Inferior parietal cortex (tissue), 1 donor: ENCODE measurements around the gene RGS6.

ENCODE experiments used
- DNase-seq: peaks from one replicate; pipeline ENCODE4 v3.0.0-alpha.2; 2016; ENCODE audit errors: extremely low spot score

Gene RGS6

DNA sequence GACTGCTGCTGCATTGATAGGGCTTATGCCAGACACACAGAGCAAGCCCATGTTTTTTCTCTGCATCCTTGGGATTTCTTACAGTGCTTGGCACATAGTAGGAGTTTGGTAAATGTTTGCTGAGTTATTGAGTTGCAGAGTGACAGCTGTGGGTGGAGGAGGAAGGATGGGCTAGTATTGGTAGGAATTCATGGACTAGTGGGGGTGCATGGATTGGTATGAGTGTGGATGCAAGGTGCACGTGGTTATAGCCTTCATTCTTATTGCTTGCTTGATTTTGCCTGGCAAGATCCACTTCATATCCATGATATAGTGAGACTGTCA lies 11.4 kb downstream of the RGS6 start:
- DNase-seq = no peak

GRCh38 chr14:71947947-71948500 lies 15.8 kb downstream of the RGS6 start:
- DNase-seq = no peak

- no peak for DNase-seq
Measured at GRCh38 chr14:71952381-71953363, 20.4 kb downstream of the RGS6 start.

- DNase-seq = no peak
Measured at GRCh38 chr14:71956920-71957563, 24.8 kb downstream of the RGS6 start.

DNA sequence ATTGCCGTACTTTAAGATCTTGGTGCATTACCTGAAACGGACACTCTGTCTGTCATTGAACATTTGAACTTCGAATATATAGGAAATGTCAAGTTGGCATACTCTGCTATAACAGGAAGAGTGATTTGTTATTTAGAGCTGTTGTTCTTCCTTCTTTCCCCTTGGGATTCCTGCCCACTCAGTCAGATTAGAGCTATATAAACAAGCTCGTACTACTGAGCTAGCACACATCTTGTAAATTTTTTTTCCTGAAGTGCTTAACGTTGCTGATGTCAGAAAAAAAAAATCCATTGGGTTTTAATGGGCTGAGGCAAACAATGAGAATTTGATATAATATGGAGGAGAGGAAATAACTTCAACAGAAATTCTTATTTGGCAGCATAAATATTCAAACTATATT lies 26.8 kb downstream of the RGS6 start:
- DNase-seq = no peak

GRCh38 chr14:71960494-71961353 lies 28.5 kb downstream of the RGS6 start:
- DNase-seq = no peak

GRCh38 chr14:71961972-71962371 lies 29.7 kb downstream of the RGS6 start:
- DNase-seq = no peak

DNA sequence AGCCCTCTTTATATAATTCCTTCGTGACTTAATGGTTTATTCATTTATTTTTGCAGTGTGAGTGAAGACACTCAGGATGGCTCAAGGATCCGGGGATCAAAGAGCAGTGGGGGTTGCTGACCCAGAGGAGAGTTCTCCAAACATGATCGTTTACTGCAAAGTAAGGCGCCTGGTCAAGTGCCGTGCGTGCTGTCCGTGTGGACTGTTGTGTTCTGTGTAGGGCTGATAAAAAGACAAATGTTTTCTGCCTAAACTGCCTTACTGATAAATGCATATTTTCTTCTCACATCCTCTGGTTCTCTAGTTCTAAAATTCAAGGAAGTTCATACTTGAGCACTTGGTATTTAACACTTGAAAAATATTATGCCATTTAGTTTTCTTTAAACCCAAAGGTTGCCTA lies 32.5 kb downstream of the RGS6 start:
- no peak for DNase-seq

DNA sequence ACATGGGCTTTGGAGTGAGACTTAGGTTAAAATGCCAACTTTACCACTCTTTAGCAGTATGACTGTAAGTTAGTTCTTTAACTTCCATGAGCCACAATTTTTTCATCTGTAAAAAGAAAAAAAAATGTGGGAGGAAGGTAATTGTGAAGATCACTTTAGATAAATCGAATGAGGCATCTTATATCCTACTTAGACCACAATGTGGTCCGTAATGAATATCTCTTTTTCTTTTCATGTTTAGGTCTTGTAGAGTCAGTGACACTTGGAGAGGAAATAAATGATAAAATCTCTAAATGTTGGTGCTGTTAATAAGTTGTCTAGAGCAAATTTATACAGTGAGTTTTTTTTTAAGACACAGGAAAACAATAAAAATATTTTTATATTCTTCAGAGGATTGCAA lies 34.3 kb downstream of the RGS6 start:
- no peak for DNase-seq

DNA sequence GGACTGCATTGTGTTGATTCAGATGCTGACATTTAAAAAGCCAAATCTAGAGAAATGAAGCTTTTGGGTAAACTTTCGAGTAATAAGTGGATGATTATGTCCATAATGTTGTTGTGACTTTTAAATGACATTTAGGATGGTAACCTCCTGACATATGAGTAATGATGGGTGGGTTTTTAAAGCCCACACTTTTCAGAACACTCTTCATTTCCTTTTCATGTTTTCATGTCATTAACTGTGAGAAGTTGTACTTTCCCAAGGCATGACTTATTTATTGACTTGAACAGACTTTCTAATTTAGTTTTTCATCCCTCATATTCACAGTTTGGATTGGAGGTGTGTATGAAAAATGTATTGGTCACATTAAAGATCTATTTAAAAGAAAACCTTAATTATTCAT lies 35.5 kb downstream of the RGS6 start:
- no peak for DNase-seq

- no peak for DNase-seq
Measured at GRCh38 chr14:71970272-71970671, 38.0 kb downstream of the RGS6 start.

- peak; percentile 39 for DNase-seq
Measured at GRCh38 chr14:71985538-71986189, 53.4 kb downstream of the RGS6 start.

DNA sequence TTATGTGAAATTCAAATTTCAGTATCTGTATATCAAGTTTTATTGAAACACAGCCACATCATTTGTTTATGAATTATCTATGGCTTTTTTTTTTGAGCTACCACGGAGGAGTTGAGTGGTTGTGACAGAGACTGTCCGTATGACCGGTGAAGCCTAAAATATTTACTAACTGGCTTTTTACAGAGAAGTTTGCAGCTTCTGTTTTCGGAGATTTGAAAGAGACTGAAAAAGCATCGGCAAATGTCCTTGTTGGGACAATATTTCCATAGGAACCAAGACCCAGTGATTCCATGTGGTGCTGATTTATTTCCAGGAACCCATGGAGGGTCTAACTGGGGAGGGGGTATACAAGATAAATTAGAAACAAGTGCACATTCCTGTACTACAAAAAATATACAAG lies 56.2 kb downstream of the RGS6 start:
- no peak for DNase-seq

- DNase-seq = no peak
Measured at GRCh38 chr14:71988939-71989338, 56.7 kb downstream of the RGS6 start.

GRCh38 chr14:71994416-71994815 lies 62.2 kb downstream of the RGS6 start:
- no peak for DNase-seq

- no peak for DNase-seq
Measured at GRCh38 chr14:71995741-71996140, 63.5 kb downstream of the RGS6 start.

- no peak for DNase-seq
Measured at GRCh38 chr14:71996610-71997009, 64.4 kb downstream of the RGS6 start.

GRCh38 chr14:72000907-72001306 lies 68.7 kb downstream of the RGS6 start:
- DNase-seq = no peak

- DNase-seq = no peak
Measured at GRCh38 chr14:72002731-72003130, 70.5 kb downstream of the RGS6 start.

DNA sequence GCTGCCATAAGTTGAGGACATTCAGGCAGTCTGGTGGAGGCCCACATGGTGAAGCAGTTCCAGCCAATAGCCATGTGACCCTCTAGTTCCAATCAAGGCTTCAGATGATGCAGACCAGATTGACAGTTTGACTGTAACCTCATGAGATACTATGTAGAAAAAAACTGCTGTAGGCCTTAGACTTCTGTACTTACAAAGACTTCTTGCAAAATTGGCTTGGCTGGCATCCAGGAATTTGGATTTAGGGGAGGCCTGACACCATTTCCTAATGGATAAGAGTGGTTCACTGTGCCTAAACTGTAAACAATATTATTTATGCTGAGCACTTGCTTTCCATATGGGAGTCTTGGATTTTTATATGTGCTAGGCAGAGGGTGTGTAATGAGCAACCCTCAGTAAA lies 76.4 kb downstream of the RGS6 start:
- no peak for DNase-seq

DNA sequence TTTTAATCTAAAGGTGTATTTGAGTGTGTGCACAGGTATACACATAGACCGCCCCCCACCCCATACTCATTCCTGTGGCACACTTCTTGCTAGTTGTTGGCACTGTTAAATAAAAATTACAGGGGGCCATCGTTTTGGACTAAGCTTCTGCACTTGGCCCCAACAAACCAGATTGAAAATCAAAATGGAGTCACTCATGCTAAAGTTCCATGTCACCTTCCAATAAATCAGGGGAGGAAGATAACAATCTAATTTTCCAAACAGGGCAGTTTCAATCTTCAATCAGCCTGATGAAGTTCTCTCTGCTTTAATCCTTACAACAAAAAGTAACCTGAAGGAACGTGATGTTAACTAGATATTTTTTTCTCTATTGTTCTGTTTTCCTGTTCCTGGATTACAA lies 78.2 kb downstream of the RGS6 start:
- no peak for DNase-seq
